ENCODE measurements around the gene BCKDHB.

- TF ChIP-seq CTCF (conservative IDR thresholded peaks at IDR 0.05) (no peak), ZFX (IDR thresholded peaks at IDR 0.05) (no peak)
These were observed 226.9 kb downstream of the BCKDHB start for GRCh38 chr6:80333342-80333741.
